HCT116 (cell line): ENCODE measurements around the gene TESPA1. TPM values are rescaled to one million over a fixed set of nuclear protein-coding genes. Genes with fewer than 3 reads are reported as not detected.
A peak's percentile ranks its signal among the peaks of the same experiment; 100 is the strongest.

Experiments
- ATAC-seq: fragments of 200-7000 bp; cut with Tn5 transposase; 2 replicates; pipeline ENCODE4 v1.9.1; 2020; ENCODE audit warnings: mild to moderate bottlenecking, moderate library complexity
- BruUV-seq: library from RNA; stranded (reverse); fragments of 400-500 nt; replicated peaks from 2 replicates; lab custom pipeline; 2021; lab: Mats Ljungman, UMichigan
- CTCF ChIA-PET: fragments of 300-600 bp; sonication (Branson Sonifier 250); formaldehyde crosslinking; loops from one replicate; lab custom pipeline; 2021; ENCODE audit warnings: antibody characterized with exemption; lab: Charles Lee
- POLR2A ChIA-PET: fragments of 300-600, 350-600 bp; sonication (Branson Sonifier 250); formaldehyde crosslinking; loops from one replicate; lab custom pipeline; 2021; ENCODE audit warnings: antibody characterized with exemption; lab: Charles Lee
- RAD21 ChIA-PET, 2 experiments: fragments of 300-600 bp; sonication (Branson Sonifier 250); formaldehyde crosslinking; loops; one replicate each; lab custom pipeline; 2023; ENCODE audit warnings: low total read pairs in 2 of 2; ENCODE audit not compliant: uncharacterized antibody in 2 of 2, unreplicated experiment in 2 of 2, low non-redundant PET in 1 of 2; lab: Charles Lee
- DNase-seq: peaks from one replicate; pipeline ENCODE4 v3.0.0-alpha.2; 2010; ENCODE audit warnings: low read depth, low spot score
- H2AFZ ChIP-seq: fragments of 200-600 bp; shearing (Covaris generic), sonication (generic); 2 replicates; pipeline ENCODE4 v1.6.1; 2017; ENCODE audit warnings: low read depth, mixed run types, mixed read lengths, antibody characterized with exemption, low read length; ENCODE audit not compliant: poor library complexity, severe bottlenecking
- H3K27ac ChIP-seq: 2 replicates; pipeline ENCODE4 v1.5.1; 2012; ENCODE audit warnings: low read depth, low read length
- H3K27me3 ChIP-seq: fragments of 200-600 bp; sonication (generic); 2 replicates; pipeline ENCODE4 v1.6.1; 2016; ENCODE audit warnings: mixed run types, low read length, mixed read lengths; ENCODE audit not compliant: insufficient read depth
- H3K36me3 ChIP-seq, 2 experiments: fragments of 200-500 bp in 1 of 2; fragments of 200-600 bp in 1 of 2; sonication (Bioruptor generic) in 1 of 2; sonication (generic) in 1 of 2; 2 replicates each; pipeline versions ENCODE4 v1.5.1 to v1.6.1; 2014 to 2016; ENCODE audit warnings: low read length in 2 of 2, inconsistent platforms in 1 of 2, mixed read lengths in 1 of 2, mixed run types in 1 of 2; ENCODE audit not compliant: insufficient read depth in 2 of 2, control insufficient read depth in 1 of 2
- H3K4me1 ChIP-seq, 2 experiments: fragments of 200-600 bp in 1 of 2; sonication (generic) in 1 of 2; 2 replicates each; pipeline versions ENCODE4 v1.5.1 to v1.6.1; 2012 to 2017; ENCODE audit warnings: low read length in 2 of 2, inconsistent platforms in 1 of 2, mild to moderate bottlenecking in 1 of 2, mixed read lengths in 1 of 2, mixed run types in 1 of 2, moderate library complexity in 1 of 2; ENCODE audit not compliant: insufficient read depth in 2 of 2, control insufficient read depth in 1 of 2
- H3K4me2 ChIP-seq: fragments of 200-600 bp; sonication (generic); 2 replicates; pipeline ENCODE4 v1.6.1; 2017; ENCODE audit warnings: mixed run types, low read length, mixed read lengths
- H3K4me3 ChIP-seq, 2 experiments: fragments of 200-600 bp in 1 of 2; sonication (generic) in 1 of 2; replicated peaks in 1 of 2; 2 replicates each; pipeline ENCODE4 v1.5.1; 2011 to 2016; ENCODE audit warnings: low read length in 2 of 2, control low read depth in 1 of 2, low read depth in 1 of 2, mild to moderate bottlenecking in 1 of 2, mixed read lengths in 1 of 2, mixed run types in 1 of 2
- H3K79me2 ChIP-seq: fragments of 200-600 bp; sonication (generic); 2 replicates; pipeline ENCODE4 v1.6.1; 2017; ENCODE audit warnings: mild to moderate bottlenecking, mixed run types, low read length, moderate library complexity, mixed read lengths; ENCODE audit not compliant: insufficient read depth
- H3K9ac ChIP-seq: fragments of 200-600 bp; sonication (generic); 2 replicates; pipeline ENCODE4 v1.6.1; 2016; ENCODE audit warnings: low read length, mixed read lengths
- H3K9me2 ChIP-seq: fragments of 200-600 bp; sonication (generic), shearing (Covaris generic); 2 replicates; pipeline ENCODE4 v1.6.1; 2017; ENCODE audit warnings: mixed run types, mild to moderate bottlenecking, moderate library complexity; ENCODE audit not compliant: insufficient read depth
- H3K9me3 ChIP-seq, 2 experiments: fragments of 200-500 bp in 1 of 2; fragments of 200-600 bp in 1 of 2; sonication (Bioruptor generic) in 1 of 2; sonication (generic) in 1 of 2; 2 replicates each; pipeline ENCODE4 v1.6.1; 2014 to 2017; ENCODE audit warnings: low read length in 2 of 2, mixed read lengths in 2 of 2, inconsistent platforms in 1 of 2, low read depth in 1 of 2, mild to moderate bottlenecking in 1 of 2, mixed run types in 1 of 2, moderate library complexity in 1 of 2; ENCODE audit not compliant: control insufficient read depth in 1 of 2, insufficient read depth in 1 of 2
- H4K20me1 ChIP-seq: fragments of 200-600 bp; sonication (generic), shearing (Covaris generic); 2 replicates; pipeline ENCODE4 v1.6.1; 2017; ENCODE audit warnings: mixed run types, mild to moderate bottlenecking, moderate library complexity; ENCODE audit not compliant: insufficient read depth
- RAD21 ChIP-seq: IDR thresholded peaks from 2 replicates; pipeline ENCODE4 v1.6.1; 2012; ENCODE audit warnings: low read depth, mild to moderate bottlenecking
- intact Hi-C: fragments of 100-400 bp; cut with micrococcal nuclease; formaldehyde crosslinking; loops from 2 replicates; pipeline ENCODE4 v1.10.0; 2022
- total RNA-seq: library from RNA; stranded (reverse); gene quantifications from one replicate; pipeline ENCODE4 v1.2.1, GENCODE V29; 2021; ENCODE audit not compliant: unreplicated experiment
- TF ChIP-seq, protein P1 (sequence below): IDR thresholded peaks from 2 replicates; pipeline ENCODE4 v1.6.1; 2011; ENCODE audit warnings: mild to moderate bottlenecking, low read length, moderate library complexity; ENCODE audit not compliant: insufficient replicate concordance; ENCODE audit errors: extremely low read depth
- TF ChIP-seq, protein P2 (sequence below), 3 experiments: fragments of 200-600 bp in 1 of 3; sonication (generic) in 1 of 3; IDR thresholded peaks in 2 of 3; conservative IDR thresholded peaks in 1 of 3; 2 replicates each; pipeline ENCODE4 v1.5.1; 2012 to 2017; ENCODE audit warnings: low read depth in 2 of 3, low read length in 2 of 3, antibody characterized with exemption in 1 of 3, borderline replicate concordance in 1 of 3, control low read depth in 1 of 3, mild to moderate bottlenecking in 1 of 3, mixed read lengths in 1 of 3, mixed run types in 1 of 3, moderate library complexity in 1 of 3; ENCODE audit not compliant: insufficient read depth in 1 of 3

Gene TESPA1
- total RNA-seq, 1 experiment from 2014 or later = 0.27 TPM

DNA sequence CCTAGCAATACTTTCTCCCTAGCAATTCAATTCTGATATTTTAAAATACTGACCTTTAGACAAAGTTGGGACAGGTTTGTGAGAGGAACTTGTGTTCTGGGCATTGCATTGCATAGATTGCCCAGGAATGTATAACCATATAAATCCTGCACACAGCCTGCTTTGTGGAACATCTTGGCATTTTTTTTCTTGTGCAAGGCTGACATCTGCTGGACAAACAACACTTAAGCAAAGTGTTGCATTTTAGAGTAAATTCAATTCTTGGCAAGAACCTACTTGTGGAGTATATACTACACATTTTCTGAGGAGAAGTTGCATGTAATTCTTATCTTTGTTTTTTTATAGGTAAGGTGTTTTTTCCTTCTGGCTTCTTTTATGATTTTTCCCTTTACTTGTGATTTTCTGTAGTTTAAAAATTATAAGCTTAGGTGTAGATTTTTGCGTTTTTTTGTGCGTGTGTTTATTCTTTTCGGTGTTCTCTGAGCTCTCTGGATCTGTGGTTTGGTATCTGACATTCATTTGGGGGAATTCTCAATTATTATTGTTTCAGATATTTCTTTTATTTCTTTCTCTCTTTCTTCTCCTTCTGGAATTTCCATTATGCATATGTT is 26.4 kb downstream of the TESPA1 start:
- Histone ChIP-seq H3K27ac (no peak overlapping the region), H3K9ac (no peak overlapping the region), H3K79me2 (no peaks in the 10 kb centered on the region), H3K9me3 (no peaks in the 10 kb centered on the region), H3K36me3 (no peaks in the 10 kb centered on the region), H4K20me1 (no peaks in the 10 kb centered on the region), H3K4me1 (no peaks in the 10 kb centered on the region), H3K4me3 (no peak overlapping the region), H3K9me2 (no peaks in the 10 kb centered on the region), H2AFZ (no peak overlapping the region), H3K4me2 (no peak overlapping the region), H3K27me3 (peaks cover 85% of the 10 kb centered on the region)
- CTCF ChIA-PET = interaction anchor here (0.7 to 6.3 kb wide), 11 partner anchors 11 to 378 kb away, joined by 3 to 85 read pairs (median 3); partner anchors contain the start of gene MUCL1
- RAD21 ChIA-PET = interaction anchor here in 1 of 2 experiments (1.0 kb wide), 1 partner anchor 198 kb away, joined by 5 read pairs; no protein-coding TSS in a partner anchor
- no TSS peak for BruUV-seq
- intact Hi-C loops = loop anchor here (1.0 to 5.0 kb wide), 5 partner anchors 104 to 361 kb away; partner anchors contain the start of gene MUCL1
- DNase-seq (peak; percentile 53), ATAC-seq (peak; percentile 76)
- POLR2A ChIA-PET = no interaction called here
- TF ChIP-seq, protein P1, sequence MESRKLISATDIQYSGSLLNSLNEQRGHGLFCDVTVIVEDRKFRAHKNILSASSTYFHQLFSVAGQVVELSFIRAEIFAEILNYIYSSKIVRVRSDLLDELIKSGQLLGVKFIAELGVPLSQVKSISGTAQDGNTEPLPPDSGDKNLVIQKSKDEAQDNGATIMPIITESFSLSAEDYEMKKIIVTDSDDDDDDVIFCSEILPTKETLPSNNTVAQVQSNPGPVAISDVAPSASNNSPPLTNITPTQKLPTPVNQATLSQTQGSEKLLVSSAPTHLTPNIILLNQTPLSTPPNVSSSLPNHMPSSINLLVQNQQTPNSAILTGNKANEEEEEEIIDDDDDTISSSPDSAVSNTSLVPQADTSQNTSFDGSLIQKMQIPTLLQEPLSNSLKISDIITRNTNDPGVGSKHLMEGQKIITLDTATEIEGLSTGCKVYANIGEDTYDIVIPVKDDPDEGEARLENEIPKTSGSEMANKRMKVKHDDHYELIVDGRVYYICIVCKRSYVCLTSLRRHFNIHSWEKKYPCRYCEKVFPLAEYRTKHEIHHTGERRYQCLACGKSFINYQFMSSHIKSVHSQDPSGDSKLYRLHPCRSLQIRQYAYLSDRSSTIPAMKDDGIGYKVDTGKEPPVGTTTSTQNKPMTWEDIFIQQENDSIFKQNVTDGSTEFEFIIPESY = no peak
- TF ChIP-seq RAD21 = peak; percentile 93
- TF ChIP-seq, protein P2, sequence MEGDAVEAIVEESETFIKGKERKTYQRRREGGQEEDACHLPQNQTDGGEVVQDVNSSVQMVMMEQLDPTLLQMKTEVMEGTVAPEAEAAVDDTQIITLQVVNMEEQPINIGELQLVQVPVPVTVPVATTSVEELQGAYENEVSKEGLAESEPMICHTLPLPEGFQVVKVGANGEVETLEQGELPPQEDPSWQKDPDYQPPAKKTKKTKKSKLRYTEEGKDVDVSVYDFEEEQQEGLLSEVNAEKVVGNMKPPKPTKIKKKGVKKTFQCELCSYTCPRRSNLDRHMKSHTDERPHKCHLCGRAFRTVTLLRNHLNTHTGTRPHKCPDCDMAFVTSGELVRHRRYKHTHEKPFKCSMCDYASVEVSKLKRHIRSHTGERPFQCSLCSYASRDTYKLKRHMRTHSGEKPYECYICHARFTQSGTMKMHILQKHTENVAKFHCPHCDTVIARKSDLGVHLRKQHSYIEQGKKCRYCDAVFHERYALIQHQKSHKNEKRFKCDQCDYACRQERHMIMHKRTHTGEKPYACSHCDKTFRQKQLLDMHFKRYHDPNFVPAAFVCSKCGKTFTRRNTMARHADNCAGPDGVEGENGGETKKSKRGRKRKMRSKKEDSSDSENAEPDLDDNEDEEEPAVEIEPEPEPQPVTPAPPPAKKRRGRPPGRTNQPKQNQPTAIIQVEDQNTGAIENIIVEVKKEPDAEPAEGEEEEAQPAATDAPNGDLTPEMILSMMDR (IDR thresholded peaks at IDR 0.05 in 2 of 3, conservative IDR thresholded peaks at IDR 0.05 in 1 of 3; ENCODE audit: borderline replicate concordance in 1 of 3, insufficient read depth in 1 of 3, low read depth in 2 of 3, low read length in 2 of 3) = peak; percentile 53 to 82 (median 76)
